GM12878 (cell line): Measurements from ENCODE around the gene ENOX1. TPM values are rescaled to one million over a fixed set of nuclear protein-coding genes. Genes with fewer than 3 reads are reported as not detected.

Source experiments
- ATF7 ChIP-seq: fragments of 450-650 bp; IDR thresholded peaks from 2 replicates; pipeline ENCODE4 v1.6.1; 2016; ENCODE audit warnings: low read depth, mild to moderate bottlenecking
- BHLHE40 ChIP-seq, 2 experiments: fragments of 450-650 bp in 1 of 2; IDR thresholded peaks; 2 replicates each; pipeline ENCODE4 v1.6.1; 2011 to 2017; ENCODE audit warnings: low read depth in 2 of 2, borderline replicate concordance in 1 of 2, improper control_type of control experiment in 1 of 2, low read length in 1 of 2, mild to moderate bottlenecking in 1 of 2
- CEBPB ChIP-seq, 2 experiments: fragments of 150-350 bp in 1 of 2; IDR thresholded peaks; 2 replicates each; pipeline ENCODE4 v1.6.1; 2012 to 2014; ENCODE audit warnings: low read depth in 2 of 2, low read length in 2 of 2, borderline replicate concordance in 1 of 2, inconsistent platforms in 1 of 2
- CREB1 ChIP-seq: IDR thresholded peaks from 2 replicates; pipeline ENCODE4 v1.6.1; 2012; ENCODE audit warnings: low read depth, mild to moderate bottlenecking, inconsistent platforms
- CUX1 ChIP-seq: IDR thresholded peaks from 2 replicates; pipeline ENCODE4 v1.6.1; 2012; ENCODE audit warnings: improper control_type of control experiment, low read depth, low read length; ENCODE audit not compliant: insufficient replicate concordance
- DPF2 ChIP-seq: fragments of 450-650 bp; IDR thresholded peaks from 2 replicates; pipeline ENCODE4 v1.6.1; 2017; ENCODE audit warnings: mild to moderate bottlenecking
- E2F8 ChIP-seq: fragments of 450-650 bp; IDR thresholded peaks from 2 replicates; pipeline ENCODE4 v1.6.1; 2018; ENCODE audit warnings: mild to moderate bottlenecking, low read depth, moderate library complexity; ENCODE audit not compliant: partially characterized antibody
- EGR1 ChIP-seq, 2 experiments: IDR thresholded peaks; 1 replicate in 1 of 2; 2 replicates in 1 of 2; pipeline ENCODE4 v1.6.1; 2011 to 2012; ENCODE audit warnings: low read depth in 2 of 2, low read length in 2 of 2, borderline replicate concordance in 1 of 2, mild to moderate bottlenecking in 1 of 2, moderate library complexity in 1 of 2
- ESRRA ChIP-seq: IDR thresholded peaks from 2 replicates; pipeline ENCODE4 v1.6.1; 2012; ENCODE audit warnings: mild to moderate bottlenecking, low read length, improper control_type of control experiment
- FOS ChIP-seq: IDR thresholded peaks from 3 replicates; pipeline ENCODE4 v1.6.1; 2011; ENCODE audit warnings: borderline replicate concordance; ENCODE audit not compliant: insufficient read length; ENCODE audit errors: extremely low read depth
- HDGF ChIP-seq: fragments of 450-650 bp; IDR thresholded peaks from 2 replicates; pipeline ENCODE4 v1.6.1; 2016; ENCODE audit warnings: antibody characterized with exemption
- IKZF2 ChIP-seq, 2 experiments: fragments of 450-650 bp; IDR thresholded peaks; 2 replicates each; pipeline ENCODE4 v1.6.1; 2017; ENCODE audit warnings: mild to moderate bottlenecking in 2 of 2, moderate library complexity in 2 of 2
- MTA2 ChIP-seq: fragments of 450-650 bp; IDR thresholded peaks from 2 replicates; pipeline ENCODE4 v1.6.1; 2016; ENCODE audit warnings: low read depth, mild to moderate bottlenecking, moderate library complexity
- NFYA ChIP-seq: IDR thresholded peaks from 2 replicates; pipeline ENCODE4 v1.6.1; 2011; ENCODE audit warnings: low read depth, mild to moderate bottlenecking, low read length, improper control_type of control experiment, borderline replicate concordance
- PML ChIP-seq: IDR thresholded peaks from 2 replicates; pipeline ENCODE4 v1.6.1; 2012; ENCODE audit warnings: low read length, inconsistent platforms
- POU2F2 ChIP-seq: IDR thresholded peaks from 3 replicates; pipeline ENCODE4 v1.6.1; 2011; ENCODE audit warnings: low read depth, mild to moderate bottlenecking, low read length, borderline replicate concordance
- RAD51 ChIP-seq: fragments of 450-650 bp; IDR thresholded peaks from 2 replicates; pipeline ENCODE4 v1.6.1; 2016; ENCODE audit warnings: moderate library complexity, mild to moderate bottlenecking, inconsistent platforms
- SIN3A ChIP-seq: IDR thresholded peaks from 2 replicates; pipeline ENCODE4 v1.6.1; 2012; ENCODE audit warnings: low read depth, low read length, improper control_type of control experiment
- SREBF2 ChIP-seq: IDR thresholded peaks from 2 replicates; pipeline ENCODE4 v1.6.1; 2012; ENCODE audit warnings: mild to moderate bottlenecking, low read length
- STAT1 ChIP-seq: fragments of 450-650 bp; conservative IDR thresholded peaks from 2 replicates; pipeline ENCODE4 v1.6.1; 2014; ENCODE audit warnings: antibody characterized with exemption, mild to moderate bottlenecking
- TCF7 ChIP-seq: IDR thresholded peaks from 2 replicates; pipeline ENCODE4 v1.6.1; 2014; ENCODE audit warnings: antibody characterized with exemption, borderline replicate concordance
- WRNIP1 ChIP-seq: IDR thresholded peaks from 2 replicates; pipeline ENCODE4 v1.6.1; 2011; ENCODE audit warnings: low read depth, low read length, improper control_type of control experiment, borderline replicate concordance
- YY1 ChIP-seq: IDR thresholded peaks from 2 replicates; pipeline ENCODE4 v1.6.1; 2011; ENCODE audit warnings: low read depth, mild to moderate bottlenecking, low read length
- ZBED1 ChIP-seq: IDR thresholded peaks from 2 replicates; pipeline ENCODE4 v1.6.1; 2016; ENCODE audit warnings: borderline replicate concordance
- ZNF217 ChIP-seq: fragments of 450-650 bp; IDR thresholded peaks from 2 replicates; pipeline ENCODE4 v1.6.1; 2017; ENCODE audit warnings: antibody characterized with exemption, mild to moderate bottlenecking
- ZNF24 ChIP-seq: fragments of 450-650 bp; IDR thresholded peaks from 2 replicates; pipeline ENCODE4 v1.6.1; 2017; ENCODE audit warnings: antibody characterized with exemption, mild to moderate bottlenecking
- ZNF274 ChIP-seq: IDR thresholded peaks from one replicate; pipeline ENCODE4 v1.8.0; 2011; ENCODE audit not compliant: insufficient read length, insufficient read depth
- polyA plus RNA-seq, 11 experiments: library from polyadenylated mRNA; depleted of rRNA in 4 of 11; unstranded in 6 of 11; stranded (reverse) in 5 of 11; fragments of >200 nt; fragmentation: Nextera tagmentation in 4 of 11; fragmentation: Illumina TruSeq in 1 of 11; extraction: Ambion mirVana in 4 of 11; extraction: Trizol in 1 of 11; gene quantifications; 1 replicate in 1 of 11; 2 replicates in 10 of 11; pipeline versions ENCODE4 v1.2.1 to v1.2.3, GENCODE V29; 2011 to 2016; ENCODE audit warnings: inconsistent platforms in 2 of 11, missing spikeins in 2 of 11, low read depth in 1 of 11
- total RNA-seq, 4 experiments: library from RNA; depleted of rRNA in 3 of 4; stranded (reverse); fragments of >200 nt in 3 of 4; fragmentation: Illumina TruSeq in 1 of 4; extraction: Trizol in 1 of 4; gene quantifications; 2 replicates each; pipeline versions ENCODE4 v1.2.1 to v1.2.3, GENCODE V29; 2013 to 2021

ENOX1 gene
- total and polyA plus RNA-seq, 10 of the 15 experiments (the other 5 are each of a cell fraction or from before 2014, with no cell fraction given) = 0.11 to 0.26 (median 0.15) TPM

GRCh38 chr13:43676320-43676719, 110.5 kb downstream of the ENOX1 start (continued):
- TF ChIP-seq E2F8 (no peak), SREBF2 (no peak), ESRRA (no peak), ZNF24 (no peak), POU2F2 (no peak), ZNF274 (no peak), RAD51 (no peak), WRNIP1 (no peak), EGR1 (IDR thresholded peaks at IDR 0.05; ENCODE audit: borderline replicate concordance in 1 of 2, low read depth in 2 of 2, low read length in 2 of 2) (no peak), IKZF2 (IDR thresholded peaks at IDR 0.05) (peak in 1 of 2 experiments; percentile 50; a peak in 1 of 4 replicates), ZNF217 (no peak), CREB1 (0 out of 2 replicates have a peak, but pooled peaks have one; percentile 14), CUX1 (no peak), FOS (no peak), NFYA (no peak), CEBPB (IDR thresholded peaks at IDR 0.05; ENCODE audit: borderline replicate concordance in 1 of 2, low read depth in 2 of 2, low read length in 2 of 2) (no peak), MTA2 (0 out of 2 replicates have a peak, but pooled peaks have one; percentile 25), HDGF (no peak), STAT1 (no peak), ZBED1 (no peak), SIN3A (no peak), ATF7 (peak; percentile 45), BHLHE40 (IDR thresholded peaks at IDR 0.05; ENCODE audit: borderline replicate concordance in 1 of 2, low read depth in 2 of 2, low read length in 1 of 2) (no peak), DPF2 (0 out of 2 replicates have a peak, but pooled peaks have one; percentile 24), YY1 (no peak), TCF7 (no peak), PML (peak; percentile 57; the same call in 1 of the 2 replicates)
